ENCODE measurements around the gene WDR55. TPM values are rescaled to one million over a fixed set of nuclear protein-coding genes. Genes with fewer than 3 reads are reported as not detected.

Gene WDR55
- total and polyA plus RNA-seq, 10 of the 15 experiments (the other 5 are each of a cell fraction or from before 2014, with no cell fraction given) = 3.4 to 27.8 (median 20.3) TPM

DNA sequence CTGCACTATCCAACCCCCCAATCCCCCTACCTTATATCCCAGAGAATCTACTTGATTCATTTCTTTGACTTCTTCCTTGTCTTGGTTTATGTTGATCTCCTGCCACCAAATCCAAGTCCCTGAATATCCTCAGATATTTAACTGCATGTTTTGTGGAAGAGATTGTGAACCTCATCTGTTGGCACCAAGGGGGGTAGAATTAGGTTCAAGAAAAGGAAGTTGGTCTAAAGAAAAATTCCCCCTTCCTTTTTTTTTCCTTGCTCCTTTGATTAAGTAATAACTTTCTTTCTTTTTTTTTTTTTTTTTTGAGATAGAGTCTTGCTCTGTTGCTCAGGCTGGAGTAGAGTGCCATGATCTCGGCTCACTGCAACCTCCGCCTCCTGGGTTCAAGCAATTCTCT lies 31.2 kb upstream of the WDR55 start:
- Histone ChIP-seq H3K4me1 (ENCODE audit: control insufficient read depth, insufficient read depth, low read length) (peaks cover 13% of the 10 kb centered on the region), H3K4me3 (no peak overlapping the region), H4K20me1 (ENCODE audit: control insufficient read depth, insufficient read depth) (no peaks in the 10 kb centered on the region), H3K4me2 (ENCODE audit: control insufficient read depth, insufficient read depth) (peak overlapping the region; percentile 99; the same call in 1 of the 2 replicates), H3K27ac (ENCODE audit: control insufficient read depth, insufficient read depth) (no peak overlapping the region), H3K9me3 (replicated peaks; ENCODE audit: control insufficient read depth, insufficient read depth, low read length) (no peaks in the 10 kb centered on the region; the same call in 2 of the 3 replicates), H2AFZ (ENCODE audit: control insufficient read depth, low read depth, low read length) (no peak overlapping the region), H3K9ac (ENCODE audit: control insufficient read depth, insufficient read depth, low read length) (no peak overlapping the region), H3K79me2 (ENCODE audit: control insufficient read depth, insufficient read depth, low read length) (no peaks in the 10 kb centered on the region), H3K27me3 (replicated peaks in 1 of 2; ENCODE audit: control insufficient read depth in 2 of 2, insufficient read depth in 2 of 2, low read length in 1 of 2) (peaks cover 3 to 4% of the 10 kb centered on the region in 2 experiments; a peak in 2 of 4 replicates), H3K36me3 (ENCODE audit: control insufficient read depth in 2 of 2, insufficient read depth in 2 of 2, low read length in 1 of 2) (no peaks in the 10 kb centered on the region)
- no peak for FAIRE-seq
- TF ChIP-seq DPF2 (IDR thresholded peaks at IDR 0.05) (no peak), E2F8 (IDR thresholded peaks at IDR 0.05; ENCODE audit: low read depth, partially characterized antibody) (no peak), MTA2 (IDR thresholded peaks at IDR 0.05; ENCODE audit: low read depth) (no peak), CREM (IDR thresholded peaks at IDR 0.05; ENCODE audit: low read depth) (no peak), ATF7 (IDR thresholded peaks at IDR 0.05; ENCODE audit: low read depth) (no peak), RAD51 (IDR thresholded peaks at IDR 0.05) (no peak), SMAD5 (IDR thresholded peaks at IDR 0.05; ENCODE audit: low read depth) (no peak), EP300 (IDR thresholded peaks at IDR 0.05; ENCODE audit: borderline replicate concordance in 1 of 2, control insufficient read depth in 1 of 2, low read depth in 2 of 2, low read length in 2 of 2) (no peak), MYB (IDR thresholded peaks at IDR 0.05; ENCODE audit: borderline replicate concordance, low read depth, low read length) (no peak), NR2F1 (conservative IDR thresholded peaks at IDR 0.05) (no peak), SIX5 (IDR thresholded peaks at IDR 0.05; ENCODE audit: low read depth, low read length, severe bottlenecking) (no peak)
- TF ChIP-seq, protein P1, sequence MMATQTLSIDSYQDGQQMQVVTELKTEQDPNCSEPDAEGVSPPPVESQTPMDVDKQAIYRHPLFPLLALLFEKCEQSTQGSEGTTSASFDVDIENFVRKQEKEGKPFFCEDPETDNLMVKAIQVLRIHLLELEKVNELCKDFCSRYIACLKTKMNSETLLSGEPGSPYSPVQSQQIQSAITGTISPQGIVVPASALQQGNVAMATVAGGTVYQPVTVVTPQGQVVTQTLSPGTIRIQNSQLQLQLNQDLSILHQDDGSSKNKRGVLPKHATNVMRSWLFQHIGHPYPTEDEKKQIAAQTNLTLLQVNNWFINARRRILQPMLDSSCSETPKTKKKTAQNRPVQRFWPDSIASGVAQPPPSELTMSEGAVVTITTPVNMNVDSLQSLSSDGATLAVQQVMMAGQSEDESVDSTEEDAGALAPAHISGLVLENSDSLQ (IDR thresholded peaks at IDR 0.05) = no peak
- TF ChIP-seq, protein P2, sequence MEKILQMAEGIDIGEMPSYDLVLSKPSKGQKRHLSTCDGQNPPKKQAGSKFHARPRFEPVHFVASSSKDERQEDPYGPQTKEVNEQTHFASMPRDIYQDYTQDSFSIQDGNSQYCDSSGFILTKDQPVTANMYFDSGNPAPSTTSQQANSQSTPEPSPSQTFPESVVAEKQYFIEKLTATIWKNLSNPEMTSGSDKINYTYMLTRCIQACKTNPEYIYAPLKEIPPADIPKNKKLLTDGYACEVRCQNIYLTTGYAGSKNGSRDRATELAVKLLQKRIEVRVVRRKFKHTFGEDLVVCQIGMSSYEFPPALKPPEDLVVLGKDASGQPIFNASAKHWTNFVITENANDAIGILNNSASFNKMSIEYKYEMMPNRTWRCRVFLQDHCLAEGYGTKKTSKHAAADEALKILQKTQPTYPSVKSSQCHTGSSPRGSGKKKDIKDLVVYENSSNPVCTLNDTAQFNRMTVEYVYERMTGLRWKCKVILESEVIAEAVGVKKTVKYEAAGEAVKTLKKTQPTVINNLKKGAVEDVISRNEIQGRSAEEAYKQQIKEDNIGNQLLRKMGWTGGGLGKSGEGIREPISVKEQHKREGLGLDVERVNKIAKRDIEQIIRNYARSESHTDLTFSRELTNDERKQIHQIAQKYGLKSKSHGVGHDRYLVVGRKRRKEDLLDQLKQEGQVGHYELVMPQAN (conservative IDR thresholded peaks at IDR 0.05) = no peak
- 100% methylated on average over 1 of the region's 2 CpGs for WGBS (ENCODE audit: insufficient coverage, insufficient replicate concordance, low lambda C conversion rate, missing lambda C conversion rate)
- intact Hi-C loops (cut with micrococcal nuclease; ENCODE audit: unreplicated experiment) = no loop called here
- no TSS peak for BruUV-seq (replicated peaks)
- RAD21 ChIA-PET (ENCODE audit: unreplicated experiment) = interaction anchor here (1.0 to 2.0 kb wide), 4 partner anchors 64 to 261 kb away, joined by 3 to 12 read pairs (median 3); no protein-coding TSS in a partner anchor
- SMC1A ChIA-PET (ENCODE audit: uncharacterized antibody, unreplicated experiment) = interaction anchor here (2.2 kb wide), 1 partner anchor 87 kb away, joined by 6 read pairs; the partner anchor contains the start of gene EIF4EBP3
- DNase-seq (ENCODE audit: low read depth, low spot score) = no peak
- no peak for ATAC-seq
- in situ Hi-C loops (cut with MboI) = no loop called here
- POLR2A ChIA-PET = no interaction called here
- CTCF ChIA-PET = interaction anchor here (1.2 to 3.8 kb wide), 2 partner anchors 260 to 261 kb away, joined by 13 to 44 read pairs; no protein-coding TSS in a partner anchor

Data from GM12878 (cell line).